Stimulated activated CD8-positive, alpha-beta memory T cell treated with anti-CD3 and anti-CD28 coated beads, Interleukin-12 subunit alpha, Interleukin-12 subunit beta, amount 100 ng/mL, for 24 hours (primary cell): Measurements from ENCODE around the gene ZNF195.
"Not testable (repeated sequence)": the region's sequence is repeated elsewhere in the genome, so short reads cannot be mapped to it uniquely, and the experiment has no call there.

Experiments
- DNase-seq: peaks from one replicate; pipeline ENCODE4 v3.0.0-alpha.2; 2020; ENCODE audit errors: extremely low read depth

ZNF195 gene

DNA sequence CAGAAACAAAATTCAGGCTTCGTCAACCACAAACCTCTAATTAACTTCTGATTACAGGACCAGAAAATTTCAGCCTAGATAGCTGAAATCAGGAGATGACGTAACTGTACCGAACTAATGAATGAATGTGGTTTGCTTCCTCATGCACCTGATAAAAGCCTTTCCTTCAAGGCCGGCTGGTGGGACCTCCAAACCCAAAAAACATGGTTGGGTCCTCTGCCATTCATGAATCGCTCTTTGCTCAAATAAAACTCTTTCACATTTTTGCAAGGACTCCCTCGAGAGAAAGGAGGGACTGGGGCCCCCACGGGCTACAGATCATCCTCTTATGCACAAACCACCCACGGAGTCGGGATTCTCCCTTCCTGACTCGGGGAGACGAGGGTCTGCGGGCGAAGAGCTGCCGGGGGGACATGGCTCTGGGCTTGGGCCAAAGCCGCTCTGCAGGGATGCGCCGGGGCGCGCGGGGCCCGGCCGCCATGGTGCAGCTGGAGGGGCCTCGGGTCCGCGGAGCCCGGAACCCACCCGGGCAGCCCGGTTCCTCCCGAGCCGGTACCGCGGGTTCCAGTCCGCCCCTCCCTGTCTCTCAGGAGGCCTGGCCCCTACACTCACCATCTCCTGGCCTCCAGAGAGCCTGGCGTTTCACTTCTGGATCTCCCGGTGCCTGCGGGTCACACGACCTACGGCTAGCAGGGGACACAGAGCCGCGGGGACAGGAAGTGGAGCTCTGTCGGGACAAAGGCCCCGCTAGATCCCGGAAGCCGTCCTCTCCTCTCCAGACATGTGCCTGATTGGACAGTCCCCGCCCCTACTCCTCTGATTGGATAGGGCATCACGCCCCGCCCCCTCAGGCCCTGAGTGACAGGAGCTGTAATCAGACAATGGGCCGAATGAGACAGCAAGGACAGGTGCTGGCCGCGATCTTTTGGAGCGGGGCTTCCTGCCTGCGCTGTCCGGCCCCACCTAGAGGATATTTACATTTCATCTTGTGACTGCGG, at the start of gene ZNF195:
Gene ZNF195 (minus strand): TSS at position 721 of the 998 bp plus-strand sequence. CDS start 106 bp downstream, at position 615.
- DNase-seq: peak; percentile 95

DNA sequence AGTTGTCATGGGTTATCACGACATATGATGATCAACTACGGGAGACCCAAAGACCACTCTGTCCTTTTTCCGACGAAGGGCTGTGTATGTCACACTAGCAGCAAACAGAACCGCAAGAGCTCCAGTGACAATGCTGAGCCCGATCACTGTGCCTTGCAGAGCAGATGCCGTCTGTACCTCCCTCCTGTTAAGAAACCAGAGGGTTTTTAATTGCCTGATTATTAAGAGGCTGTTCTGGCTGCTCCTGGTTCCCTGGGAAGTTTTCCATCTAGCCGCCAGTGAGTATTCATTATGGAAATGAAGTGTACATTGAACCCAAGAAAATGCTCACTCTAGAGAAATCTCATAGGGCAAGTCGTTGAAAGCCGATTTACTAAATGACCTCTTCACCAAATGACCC, 49.1 kb upstream of the ZNF195 start:
- not testable (repeated sequence) for DNase-seq

DNA sequence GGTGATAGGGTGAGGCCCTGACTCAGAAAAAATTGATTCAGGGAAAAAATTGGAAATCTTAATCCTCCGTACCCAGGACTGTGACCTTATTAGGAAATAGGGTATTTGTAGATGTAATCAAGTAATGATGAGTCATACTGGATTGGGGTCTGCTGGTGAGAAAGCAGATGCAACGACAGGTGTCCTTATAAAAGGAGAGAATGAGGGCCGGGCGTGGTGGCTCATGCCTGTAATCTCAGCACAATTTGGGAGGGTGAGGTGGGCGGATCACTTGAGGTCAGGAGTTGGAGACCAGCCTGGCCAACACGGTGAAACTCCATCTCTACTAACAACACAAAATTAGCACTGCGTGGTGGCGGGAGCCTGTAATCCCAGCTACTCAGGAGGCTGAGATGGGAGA, 47.6 kb upstream of the ZNF195 start:
- not testable (repeated sequence) for DNase-seq

DNA sequence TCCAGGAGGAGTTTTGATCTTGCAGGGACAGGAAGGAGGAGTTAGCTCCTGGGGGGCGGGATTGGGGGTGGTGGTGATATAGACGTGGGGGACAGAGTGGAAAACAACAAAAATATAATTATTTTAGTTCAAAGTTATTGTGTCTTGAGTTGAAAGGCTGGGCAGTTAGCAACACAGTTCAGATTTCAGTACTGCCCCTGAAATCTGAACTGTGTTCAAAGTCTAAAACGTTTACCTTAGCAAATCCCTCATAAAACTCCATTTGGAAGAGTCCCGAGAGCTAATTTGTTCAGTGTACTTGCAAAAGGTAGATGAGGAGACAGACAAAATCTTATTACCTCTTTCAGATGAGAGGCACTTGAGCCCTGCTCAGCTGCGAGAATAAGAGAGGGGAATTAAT, 45.0 kb upstream of the ZNF195 start:
- DNase-seq: not testable (repeated sequence)

DNA sequence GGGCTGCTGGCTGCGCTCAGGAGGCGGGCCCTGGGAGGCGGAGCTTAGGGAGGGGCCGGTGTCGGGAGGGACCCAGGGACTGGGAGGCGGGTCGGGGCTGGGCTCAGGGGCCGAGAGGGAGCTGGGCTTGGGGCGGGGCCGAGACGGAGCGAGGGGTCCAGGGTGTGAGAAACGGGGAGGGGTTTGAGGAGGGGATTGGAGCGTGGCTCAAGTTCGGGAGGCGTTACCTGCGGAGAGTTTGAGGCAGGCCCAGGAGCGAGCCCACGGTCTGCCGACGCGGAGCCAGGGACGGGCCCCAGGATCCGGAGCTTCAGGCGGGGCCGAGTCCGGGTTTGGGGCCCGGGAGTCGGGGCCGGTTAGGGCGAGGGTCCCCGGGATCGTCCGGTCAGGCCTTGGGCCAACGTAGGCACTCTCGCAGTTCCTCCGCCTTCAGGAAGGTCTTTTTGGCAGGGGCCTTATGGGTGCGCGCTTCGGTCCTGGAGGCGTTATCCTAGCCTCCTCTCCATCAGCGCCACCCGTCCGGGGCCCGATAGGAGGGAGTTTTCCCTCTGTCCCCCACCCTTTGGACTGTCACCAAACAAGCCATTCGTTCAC, 44.3 kb upstream of the ZNF195 start:
- DNase-seq: not testable (repeated sequence)

DNA sequence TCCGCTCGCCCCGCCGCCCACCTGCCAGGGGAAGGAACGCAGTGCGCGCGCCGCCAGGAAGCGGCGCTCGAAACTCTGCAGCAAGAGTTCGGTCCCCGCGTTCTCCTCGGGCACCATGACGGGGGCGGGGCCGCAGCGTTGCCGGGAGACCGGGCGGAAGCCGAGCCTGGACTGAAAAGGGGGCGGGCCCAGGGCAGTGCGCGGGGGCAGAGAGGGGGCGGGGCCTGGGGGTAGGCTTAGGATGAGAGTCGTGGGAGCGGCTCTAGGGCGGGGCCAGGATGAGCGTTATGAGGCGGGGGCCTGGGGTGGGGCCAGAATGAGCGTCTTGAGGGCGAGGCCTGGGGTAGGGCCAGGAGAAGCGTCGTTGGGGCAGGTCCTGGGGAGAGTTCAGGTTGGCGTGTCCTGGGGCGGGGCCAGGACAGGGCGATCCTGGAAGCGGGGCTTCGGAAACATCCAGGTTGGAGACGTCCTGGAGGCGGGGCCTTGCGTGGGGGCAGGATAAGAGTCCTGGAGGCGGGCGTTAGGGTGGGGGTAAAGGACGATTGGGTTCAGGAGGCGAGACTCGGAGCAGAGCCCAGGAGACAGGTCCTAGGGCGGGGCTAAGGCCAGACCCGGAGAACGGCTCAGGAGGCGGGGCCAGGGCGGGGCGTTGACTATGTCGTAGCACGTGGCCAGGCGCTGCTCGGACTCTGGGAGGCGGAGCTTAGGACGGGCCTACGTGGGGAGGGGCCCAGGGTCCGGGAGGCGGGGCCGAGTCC, 43.6 kb upstream of the ZNF195 start:
- peak; percentile 95 for DNase-seq

DNA sequence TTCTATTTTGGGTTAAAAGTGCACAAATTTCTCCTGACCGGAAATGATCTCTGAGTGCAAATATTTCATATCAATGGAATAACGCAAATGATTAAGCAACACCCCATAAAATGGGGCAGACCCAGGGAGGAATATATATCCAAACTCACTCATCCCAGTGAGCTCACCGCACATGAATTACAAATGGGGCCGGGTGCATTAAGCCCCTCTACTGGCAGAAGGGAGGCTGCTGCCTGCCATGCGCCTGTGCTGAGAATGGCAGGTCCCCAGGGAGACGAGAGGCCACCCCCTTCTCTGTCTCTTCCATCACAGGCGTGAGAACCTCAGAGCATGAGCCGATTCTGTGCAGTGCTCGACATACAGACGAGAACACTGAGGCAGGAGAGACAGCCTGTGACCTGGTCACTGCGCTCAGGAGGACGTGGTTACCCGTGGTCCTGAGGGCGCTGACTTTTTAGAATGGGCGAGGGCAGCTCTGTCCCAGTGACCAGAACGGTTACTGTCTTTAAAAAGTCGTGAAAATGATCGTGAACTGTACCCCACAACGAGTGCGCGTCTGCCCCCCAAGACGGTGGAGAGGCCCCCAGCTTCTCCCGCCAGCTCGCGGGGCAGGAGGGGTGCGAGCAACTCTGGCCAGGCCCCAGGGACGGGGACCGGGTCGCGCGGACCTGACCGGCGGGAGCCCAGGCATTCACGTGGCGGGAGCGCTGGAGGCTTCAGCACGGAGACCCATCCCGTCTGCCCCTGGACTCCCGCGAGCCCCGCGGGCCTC, 42.8 kb upstream of the ZNF195 start:
- DNase-seq: not testable (repeated sequence)

DNA sequence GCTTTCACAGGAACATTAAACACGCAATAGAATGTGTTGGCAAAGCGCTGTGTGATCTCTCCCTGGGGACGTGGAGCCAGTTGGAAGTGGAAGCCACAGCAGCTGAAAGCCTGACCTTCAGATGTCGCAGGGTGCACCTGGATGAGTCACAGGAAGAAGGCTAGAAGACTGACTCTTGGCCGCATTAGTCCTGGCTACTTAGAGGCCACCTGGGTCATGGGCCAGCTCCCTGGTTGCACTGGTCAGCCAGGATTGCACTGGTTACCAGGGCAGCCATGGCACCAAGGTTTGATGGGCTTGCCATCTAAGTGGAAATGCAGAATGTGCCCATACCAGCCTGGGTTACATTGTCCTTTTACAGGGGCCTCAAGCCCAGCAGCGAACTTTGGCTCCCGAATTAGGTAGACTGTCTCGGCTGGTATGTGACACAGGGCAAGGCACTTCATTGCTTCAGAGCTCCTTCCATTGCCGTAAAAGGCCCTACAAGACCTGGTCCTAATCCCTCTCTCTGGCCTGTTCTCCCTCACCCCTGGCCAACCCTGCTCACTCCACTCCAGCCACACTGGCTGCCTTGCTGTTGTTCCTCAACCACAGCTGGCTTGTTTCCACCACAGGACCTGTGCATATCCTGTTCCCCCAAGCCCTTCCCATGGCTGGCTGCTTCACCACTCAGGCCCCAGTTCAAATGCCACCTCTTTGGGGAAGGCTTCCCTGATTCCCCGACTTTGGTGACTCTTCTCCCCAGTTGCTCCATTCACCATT, 41.5 kb upstream of the ZNF195 start:
- DNase-seq: not testable (repeated sequence)

DNA sequence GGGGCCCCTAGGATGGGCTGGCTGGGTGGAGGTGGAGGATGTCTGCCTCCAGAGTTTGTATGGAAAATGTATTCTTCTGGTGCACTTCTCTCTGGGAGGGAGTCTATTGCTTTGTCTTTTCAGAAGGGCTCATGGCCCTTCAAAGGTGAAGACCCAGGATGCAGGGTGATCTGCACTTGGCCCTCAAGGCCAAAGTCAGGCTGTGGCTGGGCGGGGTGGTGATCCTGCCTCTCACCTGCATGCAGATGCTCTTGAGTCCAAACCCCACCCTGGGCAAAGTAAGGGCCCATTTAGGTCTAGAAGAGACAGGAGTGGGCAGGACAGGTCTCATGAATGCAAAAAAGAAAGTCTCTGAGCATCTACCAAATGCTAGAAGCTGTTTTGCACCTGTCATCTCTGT, 40.5 kb upstream of the ZNF195 start:
- not testable (repeated sequence) for DNase-seq

DNA sequence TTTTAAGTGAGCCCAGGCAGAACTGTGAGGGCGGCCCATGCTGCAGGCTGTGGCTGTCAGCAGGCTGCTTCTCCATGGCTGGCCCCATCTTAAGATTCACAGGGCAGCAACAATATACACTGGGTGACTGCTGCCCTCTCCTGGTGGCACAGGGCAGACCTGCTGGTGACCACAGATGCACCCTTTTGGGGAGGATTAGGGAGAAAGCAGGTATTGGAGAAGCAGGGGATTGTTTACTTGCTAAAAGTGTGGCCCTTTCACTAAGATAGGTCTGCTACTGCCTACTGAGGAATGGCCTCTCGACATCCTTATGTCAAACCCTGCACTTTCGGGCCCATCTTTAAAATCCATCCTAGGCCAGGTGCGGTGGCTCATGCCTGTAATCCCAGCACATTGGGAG, 38.1 kb upstream of the ZNF195 start:
- not testable (repeated sequence) for DNase-seq

DNA sequence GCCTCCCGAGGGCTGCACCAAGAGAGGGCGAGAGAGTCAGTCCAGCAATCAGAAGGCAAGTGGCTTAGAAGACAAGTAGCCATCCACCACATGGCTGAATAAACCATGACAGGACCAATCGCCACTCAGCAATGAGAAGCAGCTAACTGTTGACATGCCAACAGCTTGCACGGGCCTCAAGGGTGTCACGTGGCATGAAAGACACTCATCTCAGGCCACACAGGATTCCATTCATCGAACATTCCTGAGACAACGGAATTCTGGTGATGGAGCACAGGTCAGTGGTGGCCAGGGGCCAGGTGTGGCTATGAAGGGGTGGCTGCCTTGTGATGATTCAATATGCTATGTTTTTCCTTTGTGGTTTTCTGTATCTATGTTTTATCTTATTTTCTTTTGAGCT, 36.4 kb upstream of the ZNF195 start:
- not testable (repeated sequence) for DNase-seq

DNA sequence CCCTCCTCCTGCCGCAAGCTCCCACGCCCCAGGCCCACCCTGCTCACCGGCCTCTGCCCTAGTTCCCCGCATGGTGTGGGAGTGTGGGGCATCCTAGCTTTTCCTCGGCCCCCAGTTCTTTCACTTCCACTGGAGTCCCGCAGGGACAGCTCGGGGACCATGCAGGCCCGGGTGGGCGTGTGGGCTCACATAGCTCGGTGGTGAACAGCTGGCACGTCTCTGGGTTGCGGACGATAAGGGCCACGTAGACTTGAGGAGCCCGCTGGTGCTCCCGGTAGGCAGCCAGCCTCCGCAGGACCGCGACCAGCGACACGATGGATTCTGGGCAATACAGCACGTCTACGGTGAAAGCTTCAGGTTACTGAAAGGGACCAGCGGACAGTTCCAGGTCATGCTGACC, 34.7 kb upstream of the ZNF195 start:
- DNase-seq: not testable (repeated sequence)

DNA sequence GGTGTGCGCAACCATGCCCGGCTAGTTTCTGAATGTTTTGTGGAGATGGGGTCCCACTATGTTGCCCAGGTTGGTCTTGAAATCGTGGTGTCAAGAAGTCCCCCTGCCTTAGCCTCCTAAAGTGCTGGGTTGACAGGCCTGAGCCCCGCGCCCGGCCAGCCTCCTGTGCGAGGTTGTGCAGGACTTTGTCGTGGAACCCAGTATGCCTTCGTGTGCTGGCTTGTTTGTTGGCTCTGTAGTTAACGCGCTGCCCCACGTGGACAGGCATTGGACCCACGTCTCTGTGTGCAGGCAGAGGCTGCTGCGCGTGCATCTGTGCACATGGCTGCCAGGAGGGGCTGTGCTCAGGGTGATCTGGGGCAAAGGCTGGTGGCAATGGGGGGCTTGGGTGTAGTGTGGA, 33.9 kb upstream of the ZNF195 start:
- no peak for DNase-seq

DNA sequence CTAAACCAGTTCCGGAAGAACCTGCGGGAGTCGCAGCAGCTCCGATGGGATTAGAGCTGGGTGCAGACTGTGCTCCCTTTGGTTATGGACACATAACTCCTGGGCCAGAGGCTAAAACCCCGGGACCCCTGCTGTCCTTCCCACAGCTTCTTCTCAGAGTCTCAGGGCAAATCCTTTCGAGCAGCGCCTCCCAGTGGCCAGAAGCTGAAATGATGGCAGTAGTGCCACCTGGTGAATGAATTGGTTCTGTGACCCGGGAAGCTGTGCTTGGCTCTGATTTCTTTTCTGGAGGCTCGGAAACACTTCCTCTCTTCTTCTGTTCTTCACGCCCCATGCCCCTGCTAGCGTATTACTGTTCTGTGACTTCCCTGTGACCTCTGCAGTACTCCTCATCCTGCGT, 29.8 kb upstream of the ZNF195 start:
- peak; percentile 40 for DNase-seq

DNA sequence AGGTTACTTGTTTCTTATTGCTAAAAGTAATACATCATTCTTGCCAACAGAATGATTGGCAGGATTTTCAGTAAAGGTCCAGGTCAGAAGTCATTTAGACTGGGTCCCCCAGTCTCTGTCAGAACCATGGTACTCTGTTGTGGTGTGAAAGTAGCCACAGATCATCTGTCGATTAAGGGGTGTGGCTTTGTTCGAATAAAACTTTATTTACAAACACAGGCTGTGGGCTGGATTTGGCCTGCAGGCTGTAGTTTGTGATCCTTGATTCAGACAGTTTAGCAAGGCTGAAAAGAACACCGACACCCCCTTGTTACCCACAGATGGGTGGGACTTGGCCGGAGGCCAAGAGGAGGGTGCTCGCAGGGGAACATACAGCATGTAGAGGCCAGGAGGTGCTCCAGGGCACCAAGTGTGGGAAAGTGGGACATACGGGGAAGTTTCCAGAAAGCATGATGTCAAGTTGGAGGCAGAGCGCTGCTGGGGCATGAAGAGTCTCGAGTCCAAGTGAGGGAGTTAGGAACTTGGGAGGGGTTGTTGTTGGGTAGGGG, 29.2 kb upstream of the ZNF195 start:
- not testable (repeated sequence) for DNase-seq

DNA sequence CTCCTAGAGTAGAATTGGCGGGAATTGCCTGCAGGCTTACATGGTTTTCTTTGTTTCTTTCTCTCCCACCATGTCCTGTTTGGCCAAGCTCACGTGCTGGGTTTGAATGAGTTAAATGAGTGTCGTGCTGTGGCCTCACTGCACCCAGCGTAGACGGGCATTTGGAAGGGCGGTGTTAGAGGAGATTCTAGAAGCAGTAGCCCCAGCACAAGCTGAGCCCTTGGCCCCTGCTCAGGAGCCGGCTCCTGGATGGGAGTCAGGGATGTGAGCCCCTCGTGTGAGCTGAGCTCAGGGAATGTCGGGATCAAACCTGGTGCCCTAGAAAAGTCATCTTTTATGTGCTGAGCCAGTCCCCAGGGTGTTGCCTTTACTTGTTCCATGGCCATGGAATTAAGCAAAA, 28.0 kb upstream of the ZNF195 start:
- not testable (repeated sequence) for DNase-seq

DNA sequence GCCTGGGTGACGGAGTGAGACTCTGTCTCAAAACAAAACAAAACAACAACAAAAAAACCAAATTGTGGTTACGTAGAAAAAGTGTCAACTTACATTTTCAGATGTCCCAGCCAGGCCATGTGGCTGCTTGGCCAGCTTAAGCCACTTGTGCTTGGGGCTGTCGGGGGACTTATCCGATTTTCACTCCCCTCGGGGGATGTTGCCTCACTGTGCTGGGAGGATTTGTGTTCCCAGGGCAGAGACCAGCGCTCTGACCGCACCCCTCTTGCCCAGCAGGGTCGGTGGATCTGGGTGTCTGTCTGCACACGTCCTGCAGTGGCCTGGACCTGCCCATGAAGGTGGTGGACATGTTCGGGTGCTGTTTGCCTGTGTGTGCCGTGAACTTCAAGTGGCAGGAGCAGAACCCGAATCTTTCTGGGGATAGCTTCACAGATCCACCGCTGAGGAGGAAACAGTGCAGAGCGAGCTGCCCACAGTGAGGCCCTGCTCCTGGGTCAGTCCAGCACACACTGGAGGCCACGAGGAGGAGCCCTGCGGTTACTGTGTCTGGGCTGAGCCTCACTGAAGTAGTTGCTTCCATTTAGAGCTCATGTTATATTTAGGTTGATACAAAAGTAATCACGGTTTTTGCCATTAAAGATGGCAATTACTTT, 27.4 kb upstream of the ZNF195 start:
- DNase-seq: not testable (repeated sequence)

DNA sequence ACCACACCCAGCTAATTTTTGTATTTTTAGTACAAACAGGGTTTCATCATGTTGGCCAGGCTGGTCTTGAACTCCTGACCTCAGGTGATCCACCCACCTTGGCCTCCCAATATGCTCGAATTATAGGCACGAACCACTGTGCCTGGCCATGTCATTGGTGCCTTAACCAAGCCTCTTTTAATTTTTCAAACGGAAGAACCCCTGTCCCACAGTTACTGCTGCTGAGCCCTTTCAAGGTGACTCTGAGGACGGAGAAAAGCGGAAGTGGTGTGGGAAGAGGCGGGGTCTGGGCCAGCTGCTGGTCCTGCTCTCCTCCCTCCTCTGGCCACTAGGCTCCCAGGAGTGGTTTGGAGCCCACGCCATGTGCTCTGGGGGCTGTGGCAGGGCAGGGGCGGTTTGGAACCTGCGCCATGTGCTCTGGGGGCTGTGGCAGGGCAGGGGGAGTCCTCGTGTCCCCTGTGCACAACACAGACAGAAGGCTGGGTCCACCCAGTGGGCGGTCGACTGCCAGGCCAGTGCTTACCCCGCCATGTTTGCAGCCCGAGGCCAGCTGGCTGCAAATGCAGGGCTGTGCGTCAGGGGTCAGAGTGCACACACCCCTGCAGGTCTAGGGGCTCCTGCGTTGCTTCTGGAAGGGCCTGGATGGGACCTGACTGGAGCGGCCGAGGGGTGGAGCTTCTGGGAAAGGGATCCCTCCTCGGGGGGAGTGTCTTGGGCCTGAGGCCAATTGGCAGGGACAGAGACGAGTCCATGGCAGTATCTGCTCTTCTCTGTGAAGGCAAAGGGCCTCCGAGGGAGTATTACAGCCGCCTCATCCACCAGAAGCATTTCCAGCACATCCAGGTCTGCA, 25.4 kb upstream of the ZNF195 start:
- DNase-seq: not testable (repeated sequence)

DNA sequence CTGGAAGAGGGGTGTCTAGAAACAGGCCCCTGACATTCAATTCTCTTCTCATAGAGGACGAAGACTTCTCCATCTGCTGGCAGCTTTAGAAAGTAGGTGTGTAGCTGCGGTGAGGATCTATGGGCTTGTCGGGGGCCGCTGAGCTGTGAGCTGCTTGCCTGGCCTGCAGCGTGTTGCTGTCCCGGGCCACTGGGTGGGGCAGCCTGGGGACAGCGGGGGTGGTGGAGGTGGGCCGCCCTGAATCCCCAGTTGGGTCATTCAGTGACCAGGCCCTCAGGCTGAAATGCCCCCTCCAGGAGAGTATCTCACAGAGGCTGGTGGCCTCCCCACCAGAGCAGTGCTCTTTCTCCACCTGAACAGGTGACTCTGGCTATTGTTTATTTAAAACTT, 23.9 kb upstream of the ZNF195 start:
- DNase-seq: not testable (repeated sequence)
